OCI-M2 (cell line): Measurements from ENCODE around the gene ZNF692.
A peak's percentile ranks its signal among the peaks of the same experiment; 100 is the strongest.
"Not testable (repeated sequence)": the region's sequence is repeated elsewhere in the genome, so short reads cannot be mapped to it uniquely, and the experiment has no call there.

ENCODE experiments used
- DNase-seq: peaks from one replicate; lab custom pipeline; 2025; ENCODE audit not compliant: unreplicated experiment; lab: John Stamatoyannopoulos, UW

ZNF692 gene

GRCh38 chr1:248849637-248850036 lies 9.2 kb downstream of the ZNF692 start:
- no peak for DNase-seq

DNA sequence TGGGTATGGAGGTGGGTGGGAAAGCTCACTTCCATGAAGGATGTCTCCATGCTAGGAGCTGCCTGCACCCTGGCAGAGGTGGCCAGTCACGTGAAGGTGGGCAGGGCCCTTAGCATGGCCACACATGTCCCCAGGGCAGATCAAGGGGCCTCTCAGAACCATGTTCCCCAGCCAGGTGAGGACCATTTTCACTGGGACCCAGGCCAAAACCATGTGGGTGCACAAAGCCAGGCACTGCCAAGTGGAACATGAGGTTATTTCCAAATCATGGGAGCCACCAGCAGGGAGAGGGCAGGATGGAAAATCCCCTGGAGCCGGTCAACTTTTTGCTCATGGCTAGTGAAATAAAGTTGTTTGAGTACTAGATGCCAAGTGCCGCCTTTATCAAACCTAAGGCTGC lies 9.7 kb downstream of the ZNF692 start:
- no peak for DNase-seq

GRCh38 chr1:248848602-248849001 lies 10.3 kb downstream of the ZNF692 start:
- DNase-seq = no peak

- DNase-seq = no peak
Measured at GRCh38 chr1:248847956-248848561, 10.8 kb downstream of the ZNF692 start.

DNA sequence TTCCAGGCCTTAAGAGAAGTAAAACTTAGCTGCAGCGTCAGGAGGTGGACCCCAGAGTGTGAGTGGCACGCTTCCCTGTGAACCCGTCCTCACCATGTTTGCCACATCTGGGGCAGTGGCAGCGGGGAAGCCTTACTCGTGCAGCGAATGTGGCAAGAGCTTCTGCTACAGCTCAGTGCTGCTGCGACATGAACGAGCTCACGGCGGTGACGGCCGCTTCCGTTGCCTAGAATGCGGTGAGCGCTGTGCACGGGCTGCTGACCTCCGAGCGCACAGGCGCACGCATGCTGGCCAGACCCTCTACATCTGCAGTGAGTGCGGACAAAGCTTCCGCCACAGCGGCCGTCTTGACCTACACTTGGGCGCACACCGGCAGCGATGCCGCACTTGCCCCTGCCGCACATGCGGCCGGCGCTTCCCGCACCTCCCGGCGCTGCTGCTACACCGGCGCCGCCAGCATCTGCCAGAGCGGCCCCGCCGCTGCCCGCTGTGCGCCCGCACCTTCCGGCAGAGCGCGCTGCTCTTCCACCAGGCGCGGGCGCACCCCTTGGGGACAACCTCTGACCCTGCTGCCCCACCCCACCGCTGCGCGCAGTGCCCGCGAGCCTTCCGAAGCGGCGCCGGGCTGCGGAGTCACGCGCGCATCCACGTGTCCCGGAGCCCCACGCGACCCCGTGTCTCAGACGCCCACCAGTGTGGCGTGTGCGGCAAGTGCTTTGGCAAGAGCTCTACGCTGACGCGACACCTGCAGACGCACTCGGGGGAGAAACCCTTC lies 11.5 kb downstream of the ZNF692 start:
- DNase-seq = no peak

GRCh38 chr1:248844526-248844925 lies 14.4 kb downstream of the ZNF692 start:
- no peak for DNase-seq

- DNase-seq = no peak
Measured at GRCh38 chr1:248843687-248844086, 15.2 kb downstream of the ZNF692 start.

DNA sequence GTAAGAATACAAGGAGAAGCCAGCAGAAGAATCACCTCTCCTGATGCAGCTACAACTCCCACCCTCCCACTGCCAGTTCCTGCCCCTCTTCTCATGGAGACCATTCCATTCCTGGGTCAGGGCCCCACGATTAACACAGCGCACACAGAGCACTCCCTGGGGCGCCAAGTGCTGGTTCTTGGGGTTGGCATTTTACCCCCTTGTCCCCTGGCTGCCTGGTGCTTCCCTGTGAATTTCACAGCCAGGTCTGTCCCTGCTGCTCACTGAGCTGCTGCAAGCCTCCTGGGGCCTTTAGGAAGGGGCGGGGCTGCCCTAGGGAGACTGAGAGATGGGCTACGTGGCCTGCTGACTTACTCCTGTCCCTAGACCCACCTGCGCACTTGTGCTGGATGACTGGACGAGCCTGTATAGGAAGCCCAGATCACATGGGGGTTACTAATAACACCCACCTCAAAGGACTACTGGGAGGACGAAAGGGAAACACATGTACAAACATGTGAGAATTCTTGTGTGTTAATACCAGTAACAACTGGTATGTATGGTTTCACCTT lies 16.0 kb downstream of the ZNF692 start:
- DNase-seq = no peak

DNA sequence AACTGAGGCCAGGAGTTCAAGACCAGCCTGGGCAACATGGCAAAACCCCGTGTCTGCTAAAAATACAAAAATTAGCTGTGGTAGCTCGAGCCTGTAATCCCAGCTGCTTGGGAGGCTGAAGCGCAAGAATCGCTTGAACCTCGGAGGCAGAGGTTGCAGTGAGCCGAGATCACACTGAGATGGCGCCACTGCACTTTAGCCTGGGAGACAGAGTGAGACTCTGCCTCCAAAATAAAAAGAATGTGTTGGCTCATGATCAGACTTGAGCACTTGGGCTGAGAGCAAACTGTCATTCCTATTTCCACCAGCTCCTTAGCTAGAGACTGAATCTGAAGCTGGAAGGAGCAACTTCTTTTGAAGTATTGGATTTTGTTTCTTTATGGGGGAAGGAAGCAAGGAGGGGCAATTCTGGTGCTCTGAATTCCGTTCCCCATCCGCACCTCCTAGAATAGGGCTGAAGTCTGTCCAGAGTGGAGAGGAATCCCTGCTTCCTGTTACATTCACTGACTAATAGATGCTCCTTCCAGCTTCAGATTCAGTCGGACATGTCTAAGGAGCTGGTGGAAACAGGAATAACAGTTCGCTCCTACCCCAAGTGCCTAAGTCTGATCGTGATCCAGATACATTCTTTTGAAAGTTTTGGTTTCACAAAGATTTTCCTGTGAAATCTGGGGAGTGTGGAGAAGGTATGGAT lies 17.0 kb downstream of the ZNF692 start:
- DNase-seq = no peak

DNA sequence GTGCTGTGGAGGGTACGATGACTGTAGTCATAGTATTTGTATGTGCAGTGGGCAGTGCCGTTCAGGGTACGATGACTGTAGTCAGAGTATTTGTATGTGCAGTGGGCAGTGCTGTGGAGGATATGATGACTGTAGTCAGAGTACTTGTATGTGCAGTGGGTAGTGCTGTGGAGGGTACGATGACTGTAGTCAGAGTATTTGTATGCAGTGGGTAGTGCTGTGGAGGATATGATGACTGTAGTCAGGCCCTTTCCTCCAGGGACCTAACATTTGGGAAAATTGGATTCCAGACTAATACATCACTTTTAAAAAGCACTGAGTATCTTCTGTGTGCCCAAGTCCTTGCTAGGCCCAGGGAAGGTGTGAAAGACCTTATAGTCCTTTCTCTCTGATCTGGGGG lies 17.9 kb downstream of the ZNF692 start:
- no peak for DNase-seq

DNA sequence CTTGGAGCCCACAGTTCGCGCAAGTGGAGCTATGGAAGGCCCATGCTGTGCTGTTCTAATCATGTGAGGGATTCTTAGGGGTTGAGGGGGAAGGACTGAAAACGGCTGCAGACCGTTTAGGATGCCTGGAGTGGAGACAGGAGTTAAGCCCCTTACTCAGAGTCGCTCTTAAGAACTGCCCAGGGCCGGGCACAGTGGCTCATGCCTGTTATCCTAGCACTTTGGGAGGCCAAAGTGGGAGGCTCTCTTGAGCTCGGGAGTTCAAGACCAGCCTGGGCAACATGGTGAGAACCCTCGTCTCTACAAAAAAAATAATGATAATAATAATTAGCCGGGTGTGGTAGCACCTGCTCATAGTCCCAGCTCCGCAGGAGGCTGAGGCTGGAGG lies 19.7 kb downstream of the ZNF692 start:
- no peak for DNase-seq

- DNase-seq = no peak
Measured at GRCh38 chr1:248838357-248839167, 20.3 kb downstream of the ZNF692 start.

GRCh38 chr1:248837781-248838356 lies 21.0 kb downstream of the ZNF692 start, which contains the start of gene ZNF672:
Gene ZNF672 (plus strand): TSS chr1:248838224. CDS start chr1:248847275, 9,051 bp downstream.
- DNase-seq = peak; percentile 93

DNA sequence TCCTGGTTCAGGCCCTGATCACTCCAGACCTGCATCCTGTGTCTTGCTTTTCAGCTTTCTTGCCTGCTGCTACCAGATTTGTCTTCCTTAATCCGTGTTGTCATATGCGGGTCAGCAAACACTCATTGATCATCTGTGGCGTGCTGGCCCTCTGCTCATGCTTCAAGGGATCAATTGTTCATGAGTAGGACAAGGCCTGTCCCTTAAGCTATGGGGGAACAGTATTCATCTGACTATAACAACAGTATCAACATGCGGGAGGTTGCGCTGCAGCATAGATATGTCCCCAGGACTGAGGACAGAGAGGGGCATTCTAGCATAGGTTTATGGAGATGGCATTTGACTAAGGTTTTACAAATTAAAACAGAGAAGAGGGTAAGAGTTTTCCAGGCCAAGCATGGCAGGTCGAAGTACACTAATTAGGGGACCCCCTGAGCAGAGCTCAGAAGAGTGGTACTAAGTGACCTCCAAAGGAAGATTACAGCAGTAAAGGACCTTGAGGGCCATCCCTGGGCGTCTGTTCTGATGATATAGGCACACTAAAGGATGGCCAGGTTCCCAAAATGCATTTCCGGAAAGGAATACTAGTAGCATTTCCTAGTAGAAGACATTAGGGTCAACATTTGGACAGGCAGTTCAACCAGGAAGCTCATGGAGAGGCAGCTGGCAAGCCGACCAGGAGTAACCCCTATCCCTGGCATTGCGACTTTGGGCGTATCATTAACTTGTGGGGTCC lies 21.7 kb downstream of the ZNF692 start:
- DNase-seq = no peak

GRCh38 chr1:248834343-248834940 lies 24.4 kb downstream of the ZNF692 start:
- DNase-seq = no peak

GRCh38 chr1:248831842-248832241 lies 27.0 kb downstream of the ZNF692 start:
- DNase-seq = no peak

DNA sequence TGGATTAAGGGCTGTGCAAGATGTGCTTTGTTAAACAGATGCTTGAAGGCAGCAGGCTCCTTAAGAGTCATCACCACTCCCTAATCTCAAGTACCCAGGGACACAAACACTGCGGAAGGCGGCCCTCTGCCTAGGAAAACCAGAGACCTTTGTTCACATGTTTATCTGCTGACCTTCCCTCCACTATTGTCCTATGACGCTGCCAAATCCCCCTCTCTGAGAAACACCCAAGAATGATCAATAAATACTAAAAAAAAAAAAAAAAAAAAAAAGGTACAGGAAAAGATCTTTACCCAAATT lies 28.2 kb downstream of the ZNF692 start:
- DNase-seq = not testable (repeated sequence)

- DNase-seq = peak; percentile 66
Measured at GRCh38 chr1:248828845-248829244, 30.0 kb downstream of the ZNF692 start.

GRCh38 chr1:248825909-248826760 lies 32.8 kb downstream of the ZNF692 start, which contains the start of gene SH3BP5L:
Gene SH3BP5L (minus strand): TSS chr1:248825915. CDS start chr1:248824935, 980 bp downstream.
- DNase-seq = peak; percentile 81
